K562 (cell line): ENCODE results near the gene ST7. TPM values are rescaled to one million over a fixed set of nuclear protein-coding genes. Genes with fewer than 3 reads are reported as not detected.

Experiments used
- ATAC-seq: fragments of 200-7000 bp; cut with Tn5 transposase; 3 replicates; pipeline ENCODE4 v1.9.1; 2020; ENCODE audit warnings: moderate library complexity
- BruUV-seq: library from RNA; stranded (reverse); fragments of 400-500 nt; replicated peaks from 2 replicates; lab custom pipeline; 2021; lab: Mats Ljungman, UMichigan
- CTCF ChIA-PET: fragments of 300-600 bp; formaldehyde crosslinking; extraction: SDS; loops from one replicate; lab custom pipeline; 2021; ENCODE audit warnings: low intra/inter-chr PET ratio; lab: Yijun Ruan, JAX
- POLR2A ChIA-PET: fragments of 300-600, 350-650 bp; sonication (Branson Sonifier 250); formaldehyde crosslinking; extraction: SDS; loops from one replicate; lab custom pipeline; 2021; ENCODE audit warnings: antibody characterized with exemption, inconsistent platforms; lab: Yijun Ruan, JAX
- DNase-seq, 4 experiments: peaks; one replicate each; pipeline versions ENCODE4 v3.0.0 to v3.0.0-alpha.2; 2011 to 2018; ENCODE audit warnings: low spot score in 3 of 4, mixed read lengths in 3 of 4; ENCODE audit errors: extremely low read depth in 1 of 4
- FAIRE-seq: peaks from 2 replicates; lab custom pipeline; 2011; peaks lifted over from hg19 to GRCh38; lab: Jason Lieb, UNC
- H2AFZ ChIP-seq: 2 replicates; pipeline ENCODE4 v1.6.0; 2011; ENCODE audit warnings: low read depth, low read length, control low read depth, inconsistent platforms
- H3K27ac ChIP-seq: fragments of 200-600 bp; 3 replicates; pipeline ENCODE4 v1.8.0; 2011; ENCODE audit warnings: low read depth, mild to moderate bottlenecking, control low read depth, inconsistent platforms, low read length, moderate library complexity, mixed read lengths; ENCODE audit errors: extremely low read depth
- H3K27me3 ChIP-seq, 2 experiments: fragments of 300-600 bp in 1 of 2; 2 replicates in 1 of 2; 3 replicates in 1 of 2; pipeline versions ENCODE4 v1.6.0 to v1.8.0; 2011; ENCODE audit warnings: inconsistent platforms in 2 of 2, low read length in 2 of 2, mild to moderate bottlenecking in 1 of 2, mixed read lengths in 1 of 2, moderate library complexity in 1 of 2; ENCODE audit not compliant: control insufficient read depth in 2 of 2, insufficient read depth in 2 of 2
- H3K36me3 ChIP-seq: fragments of 300-600 bp; 3 replicates; pipeline ENCODE4 v1.8.0; 2011; ENCODE audit warnings: mild to moderate bottlenecking, low read length, inconsistent platforms; ENCODE audit not compliant: control insufficient read depth, insufficient read depth
- H3K4me1 ChIP-seq, 2 experiments: fragments of 200-600 bp in 1 of 2; replicated peaks in 1 of 2; 2 replicates in 1 of 2; 3 replicates in 1 of 2; pipeline versions ENCODE4 v1.5.1 to v1.8.0; 2011; ENCODE audit warnings: inconsistent platforms in 2 of 2, low read length in 2 of 2, mild to moderate bottlenecking in 1 of 2, mixed read lengths in 1 of 2, moderate library complexity in 1 of 2; ENCODE audit not compliant: control insufficient read depth in 2 of 2, insufficient read depth in 2 of 2
- H3K4me2 ChIP-seq: 2 replicates; pipeline ENCODE4 v1.6.1; 2011; ENCODE audit warnings: low read length, control low read depth, inconsistent platforms, mixed read lengths; ENCODE audit not compliant: insufficient read depth
- H3K4me3 ChIP-seq: fragments of 200-600 bp; sonication (generic), shearing (Covaris generic); 2 replicates; pipeline ENCODE4 v1.5.1; 2016; ENCODE audit warnings: control low read depth, inconsistent platforms
- H3K79me2 ChIP-seq: fragments of 200-600 bp; 3 replicates; pipeline ENCODE4 v1.8.0; 2011; ENCODE audit warnings: low read length, inconsistent platforms; ENCODE audit not compliant: control insufficient read depth, insufficient read depth
- H3K9ac ChIP-seq, 2 experiments: 2 replicates each; pipeline versions ENCODE4 v1.6.0 to v1.6.1; 2011; ENCODE audit warnings: low read depth in 2 of 2, low read length in 2 of 2, control low read depth in 1 of 2, inconsistent platforms in 1 of 2, mild to moderate bottlenecking in 1 of 2, mixed read lengths in 1 of 2; ENCODE audit not compliant: insufficient read depth in 1 of 2
- H3K9me1 ChIP-seq: one replicate; pipeline ENCODE4 v1.6.0; 2011; ENCODE audit warnings: inconsistent platforms, mild to moderate bottlenecking, low read length, moderate library complexity; ENCODE audit not compliant: control insufficient read depth, insufficient read depth
- H3K9me3 ChIP-seq: replicated peaks from 2 replicates; pipeline ENCODE4 v1.5.1; 2011; ENCODE audit warnings: low read depth, low read length, inconsistent platforms; ENCODE audit not compliant: control insufficient read depth, insufficient read depth
- H4K20me1 ChIP-seq: replicated peaks from 2 replicates; pipeline ENCODE4 v1.6.1; 2011; ENCODE audit warnings: low read length, inconsistent platforms, mixed read lengths; ENCODE audit not compliant: control insufficient read depth, insufficient read depth
- CTBP1 ChIP-seq: fragments of 450-650 bp; IDR thresholded peaks from 2 replicates; pipeline ENCODE4 v1.6.1; 2016; ENCODE audit warnings: borderline replicate concordance
- FOSL1 ChIP-seq: fragments of 200-800 bp; sonication (Bioruptor generic); conservative IDR thresholded peaks from 2 replicates; pipeline ENCODE4 v1.6.1; 2016; ENCODE audit warnings: missing genetic modification characterization, missing compliant biosample characterization
- HCFC1 ChIP-seq: IDR thresholded peaks from 2 replicates; pipeline ENCODE4 v1.6.1; 2012; ENCODE audit warnings: low read depth, low read length, improper control_type of control experiment
- ZBTB1 ChIP-seq: sonication (generic); formaldehyde crosslinking; IDR thresholded peaks from 2 replicates; pipeline ENCODE4 v1.8.1; 2023; ENCODE audit warnings: missing genetic modification reagents, low read depth, mild to moderate bottlenecking, borderline replicate concordance
- ZNF384 ChIP-seq: IDR thresholded peaks from 2 replicates; pipeline ENCODE4 v1.6.1; 2012; ENCODE audit warnings: low read depth, low read length, improper control_type of control experiment
- ZNF561 ChIP-seq: fragments of 450-650 bp; formaldehyde crosslinking; conservative IDR thresholded peaks from 2 replicates; pipeline ENCODE4 v1.4.0; 2020; ENCODE audit warnings: mild to moderate bottlenecking, moderate library complexity
- WGBS: fragments of 100-300 bp; shearing (Covaris generic); methylation state at CpG from one replicate; pipeline ENCODE4 v1.1.6; 2016; ENCODE audit warnings: low coverage, mixed read lengths; ENCODE audit not compliant: insufficient coverage; ENCODE audit errors: missing lambda C conversion rate; 5-methylcytosine and 5-hydroxymethylcytosine counted together
- in situ Hi-C: fragments of 300-500 bp; cut with MboI; formaldehyde crosslinking; loops from 4 replicates; pipeline ENCODE4 v1.15.0; 2018; ENCODE audit warnings: inconsistent platforms, mixed read lengths
- intact Hi-C: fragments of 100-400 bp; cut with micrococcal nuclease; formaldehyde crosslinking; loops from 2 replicates; pipeline ENCODE4 v1.14.2; 2022
- polyA plus RNA-seq, 8 experiments: library from polyadenylated mRNA; depleted of rRNA in 4 of 8; stranded (reverse) in 5 of 8; unstranded in 3 of 8; fragments of >200 nt; fragmentation: Nextera tagmentation in 2 of 8; fragmentation: Illumina TruSeq in 1 of 8; extraction: Ambion mirVana in 2 of 8; extraction: Trizol in 1 of 8; gene quantifications; 2 replicates each; pipeline versions ENCODE4 v1.2.1 to v1.2.3, GENCODE V29; 2011 to 2014; ENCODE audit warnings: inconsistent platforms in 1 of 8, missing spikeins in 1 of 8
- total RNA-seq, 7 experiments: library from RNA; depleted of rRNA in 6 of 7; stranded (reverse); fragments of >200 nt in 6 of 7; fragmentation: Illumina TruSeq in 2 of 7; extraction: Trizol in 2 of 7; gene quantifications; 2 replicates each; pipeline versions ENCODE4 v1.2.1 to v1.2.3, GENCODE V29; 2011 to 2021; ENCODE audit warnings: low replicate concordance in 1 of 7
- TF ChIP-seq, protein P1 (sequence below): sonication (generic); formaldehyde crosslinking; IDR thresholded peaks from 2 replicates; pipeline ENCODE4 v1.8.1; 2023; ENCODE audit warnings: mild to moderate bottlenecking, missing genetic modification reagents
- TF ChIP-seq, protein P2 (sequence below): fragments of 200-600 bp; sonication (generic); IDR thresholded peaks from one replicate; pipeline ENCODE4 v1.6.1; 2012; ENCODE audit warnings: mild to moderate bottlenecking, low read depth, low read length, inconsistent platforms
- TF ChIP-seq, protein P3 (sequence below): fragments of 450-650 bp; formaldehyde crosslinking; IDR thresholded peaks from 2 replicates; pipeline ENCODE4 v1.4.0; 2020; ENCODE audit warnings: mild to moderate bottlenecking, moderate library complexity

ST7 gene
- total and polyA plus RNA-seq, 9 of the 15 experiments (the other 6 are each of a cell fraction or from before 2014, with no cell fraction given): 23.9 to 56.3 (median 36.9) TPM

DNA sequence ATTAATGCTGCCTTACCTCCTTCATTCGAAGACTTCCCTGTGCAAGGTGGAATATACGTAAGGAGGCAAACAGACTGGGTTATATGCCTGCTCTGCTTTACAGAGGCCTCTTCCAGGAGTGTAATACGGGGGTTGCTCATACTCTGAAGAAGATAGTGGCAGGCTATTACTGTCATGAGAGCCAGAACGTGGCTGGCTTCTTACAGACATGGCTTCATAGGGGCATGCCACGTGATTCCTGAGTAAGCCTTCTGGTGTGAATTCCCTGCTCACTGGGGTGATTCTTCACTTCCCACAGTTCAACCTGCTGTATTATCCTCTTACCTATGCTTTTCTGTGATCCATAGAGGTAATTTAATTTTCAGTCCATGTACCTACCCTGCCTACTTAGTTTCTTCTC lies 141.8 kb downstream of the ST7 start:
- no peak overlapping the region for H3K4me2 ChIP-seq
- no peak overlapping the region for H3K27ac ChIP-seq
- H3K36me3 ChIP-seq: peaks cover 25% of the 10 kb centered on the region; the same call in 2 of the 3 replicates
- no peak overlapping the region for H3K4me3 ChIP-seq
- ATAC-seq (no peak), FAIRE-seq (no peak), DNase-seq (no peak)
- WGBS: 83% methylated on average over 5 of the region's 5 CpGs
- no peak overlapping the region for H3K9ac ChIP-seq
- no peak overlapping the region for H2AFZ ChIP-seq
- H3K9me3 ChIP-seq: no peaks in the 10 kb centered on the region
- no TSS peak for BruUV-seq
- peaks cover 4% of the 10 kb centered on the region; the same call in 1 of the 2 replicates for H4K20me1 ChIP-seq
- H3K4me1 ChIP-seq: peaks cover 0 to 17% of the 10 kb centered on the region in 2 experiments; a peak in 4 of 5 replicates
- no peaks in the 10 kb centered on the region for H3K27me3 ChIP-seq
- in situ Hi-C loops: no loop called here
- intact Hi-C loops: no loop called here
- H3K9me1 ChIP-seq: no peaks in the 10 kb centered on the region
- peaks cover 43% of the 10 kb centered on the region for H3K79me2 ChIP-seq
- CTCF ChIA-PET: no interaction called here
- POLR2A ChIA-PET: no interaction called here
- TF ChIP-seq ZNF384 (no peak), HCFC1 (no peak), CTBP1 (no peak), ZBTB1 (CRISPR knock-in tag) (no peak), FOSL1 (tag) (no peak), ZNF561 (CRISPR knock-in tag) (no peak)
- TF ChIP-seq, protein P1, sequence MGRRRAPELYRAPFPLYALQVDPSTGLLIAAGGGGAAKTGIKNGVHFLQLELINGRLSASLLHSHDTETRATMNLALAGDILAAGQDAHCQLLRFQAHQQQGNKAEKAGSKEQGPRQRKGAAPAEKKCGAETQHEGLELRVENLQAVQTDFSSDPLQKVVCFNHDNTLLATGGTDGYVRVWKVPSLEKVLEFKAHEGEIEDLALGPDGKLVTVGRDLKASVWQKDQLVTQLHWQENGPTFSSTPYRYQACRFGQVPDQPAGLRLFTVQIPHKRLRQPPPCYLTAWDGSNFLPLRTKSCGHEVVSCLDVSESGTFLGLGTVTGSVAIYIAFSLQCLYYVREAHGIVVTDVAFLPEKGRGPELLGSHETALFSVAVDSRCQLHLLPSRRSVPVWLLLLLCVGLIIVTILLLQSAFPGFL (CRISPR knock-in tag): no peak
- TF ChIP-seq, protein P2, sequence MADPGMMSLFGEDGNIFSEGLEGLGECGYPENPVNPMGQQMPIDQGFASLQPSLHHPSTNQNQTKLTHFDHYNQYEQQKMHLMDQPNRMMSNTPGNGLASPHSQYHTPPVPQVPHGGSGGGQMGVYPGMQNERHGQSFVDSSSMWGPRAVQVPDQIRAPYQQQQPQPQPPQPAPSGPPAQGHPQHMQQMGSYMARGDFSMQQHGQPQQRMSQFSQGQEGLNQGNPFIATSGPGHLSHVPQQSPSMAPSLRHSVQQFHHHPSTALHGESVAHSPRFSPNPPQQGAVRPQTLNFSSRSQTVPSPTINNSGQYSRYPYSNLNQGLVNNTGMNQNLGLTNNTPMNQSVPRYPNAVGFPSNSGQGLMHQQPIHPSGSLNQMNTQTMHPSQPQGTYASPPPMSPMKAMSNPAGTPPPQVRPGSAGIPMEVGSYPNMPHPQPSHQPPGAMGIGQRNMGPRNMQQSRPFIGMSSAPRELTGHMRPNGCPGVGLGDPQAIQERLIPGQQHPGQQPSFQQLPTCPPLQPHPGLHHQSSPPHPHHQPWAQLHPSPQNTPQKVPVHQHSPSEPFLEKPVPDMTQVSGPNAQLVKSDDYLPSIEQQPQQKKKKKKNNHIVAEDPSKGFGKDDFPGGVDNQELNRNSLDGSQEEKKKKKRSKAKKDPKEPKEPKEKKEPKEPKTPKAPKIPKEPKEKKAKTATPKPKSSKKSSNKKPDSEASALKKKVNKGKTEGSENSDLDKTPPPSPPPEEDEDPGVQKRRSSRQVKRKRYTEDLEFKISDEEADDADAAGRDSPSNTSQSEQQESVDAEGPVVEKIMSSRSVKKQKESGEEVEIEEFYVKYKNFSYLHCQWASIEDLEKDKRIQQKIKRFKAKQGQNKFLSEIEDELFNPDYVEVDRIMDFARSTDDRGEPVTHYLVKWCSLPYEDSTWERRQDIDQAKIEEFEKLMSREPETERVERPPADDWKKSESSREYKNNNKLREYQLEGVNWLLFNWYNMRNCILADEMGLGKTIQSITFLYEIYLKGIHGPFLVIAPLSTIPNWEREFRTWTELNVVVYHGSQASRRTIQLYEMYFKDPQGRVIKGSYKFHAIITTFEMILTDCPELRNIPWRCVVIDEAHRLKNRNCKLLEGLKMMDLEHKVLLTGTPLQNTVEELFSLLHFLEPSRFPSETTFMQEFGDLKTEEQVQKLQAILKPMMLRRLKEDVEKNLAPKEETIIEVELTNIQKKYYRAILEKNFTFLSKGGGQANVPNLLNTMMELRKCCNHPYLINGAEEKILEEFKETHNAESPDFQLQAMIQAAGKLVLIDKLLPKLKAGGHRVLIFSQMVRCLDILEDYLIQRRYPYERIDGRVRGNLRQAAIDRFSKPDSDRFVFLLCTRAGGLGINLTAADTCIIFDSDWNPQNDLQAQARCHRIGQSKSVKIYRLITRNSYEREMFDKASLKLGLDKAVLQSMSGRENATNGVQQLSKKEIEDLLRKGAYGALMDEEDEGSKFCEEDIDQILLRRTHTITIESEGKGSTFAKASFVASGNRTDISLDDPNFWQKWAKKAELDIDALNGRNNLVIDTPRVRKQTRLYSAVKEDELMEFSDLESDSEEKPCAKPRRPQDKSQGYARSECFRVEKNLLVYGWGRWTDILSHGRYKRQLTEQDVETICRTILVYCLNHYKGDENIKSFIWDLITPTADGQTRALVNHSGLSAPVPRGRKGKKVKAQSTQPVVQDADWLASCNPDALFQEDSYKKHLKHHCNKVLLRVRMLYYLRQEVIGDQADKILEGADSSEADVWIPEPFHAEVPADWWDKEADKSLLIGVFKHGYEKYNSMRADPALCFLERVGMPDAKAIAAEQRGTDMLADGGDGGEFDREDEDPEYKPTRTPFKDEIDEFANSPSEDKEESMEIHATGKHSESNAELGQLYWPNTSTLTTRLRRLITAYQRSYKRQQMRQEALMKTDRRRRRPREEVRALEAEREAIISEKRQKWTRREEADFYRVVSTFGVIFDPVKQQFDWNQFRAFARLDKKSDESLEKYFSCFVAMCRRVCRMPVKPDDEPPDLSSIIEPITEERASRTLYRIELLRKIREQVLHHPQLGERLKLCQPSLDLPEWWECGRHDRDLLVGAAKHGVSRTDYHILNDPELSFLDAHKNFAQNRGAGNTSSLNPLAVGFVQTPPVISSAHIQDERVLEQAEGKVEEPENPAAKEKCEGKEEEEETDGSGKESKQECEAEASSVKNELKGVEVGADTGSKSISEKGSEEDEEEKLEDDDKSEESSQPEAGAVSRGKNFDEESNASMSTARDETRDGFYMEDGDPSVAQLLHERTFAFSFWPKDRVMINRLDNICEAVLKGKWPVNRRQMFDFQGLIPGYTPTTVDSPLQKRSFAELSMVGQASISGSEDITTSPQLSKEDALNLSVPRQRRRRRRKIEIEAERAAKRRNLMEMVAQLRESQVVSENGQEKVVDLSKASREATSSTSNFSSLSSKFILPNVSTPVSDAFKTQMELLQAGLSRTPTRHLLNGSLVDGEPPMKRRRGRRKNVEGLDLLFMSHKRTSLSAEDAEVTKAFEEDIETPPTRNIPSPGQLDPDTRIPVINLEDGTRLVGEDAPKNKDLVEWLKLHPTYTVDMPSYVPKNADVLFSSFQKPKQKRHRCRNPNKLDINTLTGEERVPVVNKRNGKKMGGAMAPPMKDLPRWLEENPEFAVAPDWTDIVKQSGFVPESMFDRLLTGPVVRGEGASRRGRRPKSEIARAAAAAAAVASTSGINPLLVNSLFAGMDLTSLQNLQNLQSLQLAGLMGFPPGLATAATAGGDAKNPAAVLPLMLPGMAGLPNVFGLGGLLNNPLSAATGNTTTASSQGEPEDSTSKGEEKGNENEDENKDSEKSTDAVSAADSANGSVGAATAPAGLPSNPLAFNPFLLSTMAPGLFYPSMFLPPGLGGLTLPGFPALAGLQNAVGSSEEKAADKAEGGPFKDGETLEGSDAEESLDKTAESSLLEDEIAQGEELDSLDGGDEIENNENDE: no peak
- TF ChIP-seq, protein P3, sequence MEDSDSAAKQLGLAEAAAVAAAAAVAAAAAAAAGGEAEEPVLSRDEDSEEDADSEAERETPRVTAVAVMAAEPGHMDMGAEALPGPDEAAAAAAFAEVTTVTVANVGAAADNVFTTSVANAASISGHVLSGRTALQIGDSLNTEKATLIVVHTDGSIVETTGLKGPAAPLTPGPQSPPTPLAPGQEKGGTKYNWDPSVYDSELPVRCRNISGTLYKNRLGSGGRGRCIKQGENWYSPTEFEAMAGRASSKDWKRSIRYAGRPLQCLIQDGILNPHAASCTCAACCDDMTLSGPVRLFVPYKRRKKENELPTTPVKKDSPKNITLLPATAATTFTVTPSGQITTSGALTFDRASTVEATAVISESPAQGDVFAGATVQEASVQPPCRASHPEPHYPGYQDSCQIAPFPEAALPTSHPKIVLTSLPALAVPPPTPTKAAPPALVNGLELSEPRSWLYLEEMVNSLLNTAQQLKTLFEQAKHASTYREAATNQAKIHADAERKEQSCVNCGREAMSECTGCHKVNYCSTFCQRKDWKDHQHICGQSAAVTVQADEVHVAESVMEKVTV: no peak
